ENCODE data around the gene SLC24A5.

DNA sequence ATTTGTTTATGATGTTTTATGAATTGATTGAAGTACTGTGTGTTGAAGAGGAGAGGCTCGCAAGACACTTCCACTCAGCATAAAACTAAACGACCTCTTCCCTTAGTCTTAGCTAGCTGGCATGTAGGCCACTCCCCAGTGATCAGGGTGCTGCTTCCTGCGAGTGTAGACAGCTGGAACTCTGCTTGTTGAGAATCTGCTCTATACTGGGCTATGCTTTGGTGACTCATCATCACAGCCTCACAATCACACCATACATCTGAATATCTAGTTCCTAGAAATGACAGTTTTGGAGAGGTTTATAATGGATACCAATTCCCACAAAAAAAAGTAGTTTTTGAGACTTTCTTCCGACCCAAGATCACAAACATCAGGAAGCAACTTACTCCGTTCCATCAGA, 1.5 kb upstream of the SLC24A5 start:
- TF ChIP-seq, protein P1, sequence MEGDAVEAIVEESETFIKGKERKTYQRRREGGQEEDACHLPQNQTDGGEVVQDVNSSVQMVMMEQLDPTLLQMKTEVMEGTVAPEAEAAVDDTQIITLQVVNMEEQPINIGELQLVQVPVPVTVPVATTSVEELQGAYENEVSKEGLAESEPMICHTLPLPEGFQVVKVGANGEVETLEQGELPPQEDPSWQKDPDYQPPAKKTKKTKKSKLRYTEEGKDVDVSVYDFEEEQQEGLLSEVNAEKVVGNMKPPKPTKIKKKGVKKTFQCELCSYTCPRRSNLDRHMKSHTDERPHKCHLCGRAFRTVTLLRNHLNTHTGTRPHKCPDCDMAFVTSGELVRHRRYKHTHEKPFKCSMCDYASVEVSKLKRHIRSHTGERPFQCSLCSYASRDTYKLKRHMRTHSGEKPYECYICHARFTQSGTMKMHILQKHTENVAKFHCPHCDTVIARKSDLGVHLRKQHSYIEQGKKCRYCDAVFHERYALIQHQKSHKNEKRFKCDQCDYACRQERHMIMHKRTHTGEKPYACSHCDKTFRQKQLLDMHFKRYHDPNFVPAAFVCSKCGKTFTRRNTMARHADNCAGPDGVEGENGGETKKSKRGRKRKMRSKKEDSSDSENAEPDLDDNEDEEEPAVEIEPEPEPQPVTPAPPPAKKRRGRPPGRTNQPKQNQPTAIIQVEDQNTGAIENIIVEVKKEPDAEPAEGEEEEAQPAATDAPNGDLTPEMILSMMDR (conservative IDR thresholded peaks at IDR 0.05; ENCODE audit: low read length), result no peak
- no peak for TF ChIP-seq EZH2phosphoT487 (IDR thresholded peaks at IDR 0.05; ENCODE audit: borderline replicate concordance, low read depth, low read length)

Measured in OCI-LY7 (cell line).